IPS DF 19.7 (cell line): ENCODE measurements around the gene SYNPO2L.
"Not testable (repeated sequence)": the region's sequence is repeated elsewhere in the genome, so short reads cannot be mapped to it uniquely, and the experiment has no call there.

ENCODE experiments used
- DNase-seq: peaks from one replicate; pipeline ENCODE4 v3.0.0-alpha.2; 2013; ENCODE audit warnings: low read depth, low spot score

Gene SYNPO2L

DNA sequence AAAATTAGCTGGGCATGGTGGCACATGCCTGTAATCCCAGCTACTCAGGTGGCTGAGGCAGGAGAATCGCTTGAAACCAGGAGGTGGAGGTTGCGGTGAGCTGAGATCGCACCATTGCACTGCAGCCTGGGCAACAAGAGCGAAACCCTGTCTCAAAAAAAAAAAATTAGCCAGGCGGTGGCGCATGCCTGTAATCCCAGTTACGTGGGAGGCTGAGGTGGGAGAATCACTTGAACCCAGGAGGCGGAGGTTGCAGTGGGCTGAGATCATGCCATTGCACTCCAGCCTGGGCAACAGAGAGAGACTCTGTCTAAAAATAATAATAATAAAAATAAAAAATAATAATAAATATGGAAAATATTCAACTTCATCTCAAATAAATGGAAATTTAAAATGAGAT lies 38.7 kb downstream of the SYNPO2L start:
- DNase-seq = not testable (repeated sequence)

DNA sequence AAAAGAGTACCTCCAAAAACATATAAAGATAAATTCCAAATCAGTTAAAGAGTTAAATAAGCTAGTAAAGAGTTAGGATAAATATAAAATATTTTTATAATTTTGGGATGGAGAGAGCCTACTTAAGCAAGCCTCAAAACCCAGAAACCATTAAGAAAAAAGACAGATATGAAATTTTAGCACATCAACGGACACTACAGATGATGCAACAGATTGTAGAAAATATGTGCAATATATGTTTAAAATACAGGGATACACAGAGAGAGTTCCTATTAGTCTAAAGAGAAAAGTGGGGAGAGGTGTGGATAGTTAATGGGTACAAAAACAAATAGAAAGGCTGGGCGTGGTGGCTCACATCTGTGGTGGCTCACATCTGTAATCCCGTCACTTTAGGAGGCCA lies 41.1 kb downstream of the SYNPO2L start:
- DNase-seq = no peak

DNA sequence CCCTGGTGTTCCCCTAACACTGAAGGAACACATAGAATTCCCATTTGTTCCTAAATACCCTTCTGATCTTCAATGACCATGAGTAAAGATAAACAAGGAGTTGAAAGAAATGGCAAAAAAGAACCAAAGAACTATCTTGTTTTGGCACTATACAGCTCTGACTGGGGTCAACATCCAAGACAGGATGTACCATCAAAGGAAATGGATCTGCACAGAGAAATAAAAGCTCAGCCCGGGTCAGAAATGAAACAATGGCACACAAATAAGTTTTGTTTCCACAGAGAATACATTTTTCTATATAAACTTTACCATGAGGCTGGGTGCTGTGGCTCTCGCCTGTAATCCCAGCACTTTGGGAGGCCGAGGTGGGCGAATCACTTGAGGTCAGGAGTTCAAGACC lies 46.7 kb downstream of the SYNPO2L start:
- no peak for DNase-seq

DNA sequence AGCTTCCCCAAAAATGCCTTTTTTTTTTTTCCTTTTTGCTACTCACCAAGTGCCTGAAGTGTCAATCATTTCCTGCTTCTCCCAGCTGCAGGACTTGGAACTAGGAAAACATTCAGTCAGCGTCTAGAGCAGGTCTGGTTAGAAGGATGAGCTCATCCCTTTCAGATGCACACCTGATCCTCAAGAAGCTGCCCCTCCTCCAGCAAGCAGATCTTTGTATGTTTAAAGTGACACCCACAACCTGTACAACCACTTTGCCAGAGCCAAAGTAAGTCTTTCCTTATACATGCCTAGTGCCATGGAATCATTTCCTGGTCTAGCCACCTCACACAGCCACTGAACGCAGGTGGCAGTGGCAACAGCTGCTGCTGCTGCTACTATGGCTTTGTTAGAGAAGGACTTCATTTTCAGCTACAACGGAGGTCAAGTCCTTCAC lies 54.3 kb downstream of the SYNPO2L start:
- DNase-seq = no peak

DNA sequence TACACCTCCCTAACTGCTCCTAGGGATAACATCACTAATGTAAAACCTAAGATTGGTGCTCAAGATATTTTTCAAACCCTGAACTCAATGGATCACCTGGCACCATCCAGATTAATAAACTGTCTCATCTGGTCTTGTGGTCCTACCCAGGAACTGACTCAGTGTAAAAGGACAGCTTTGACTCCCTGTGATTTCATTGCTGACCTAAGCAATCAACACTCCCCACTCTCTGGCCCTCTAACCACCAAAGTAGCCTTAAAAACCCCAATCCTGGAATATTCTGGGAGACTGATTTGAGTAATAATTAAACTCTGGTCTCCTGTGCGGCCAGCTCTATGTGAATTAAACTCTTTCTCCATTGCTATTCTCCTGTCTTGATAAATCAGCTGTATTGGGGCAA lies 58.5 kb downstream of the SYNPO2L start:
- no peak for DNase-seq
